Memory B cell (primary cell): ENCODE measurements around the gene DLG5.
"Not testable (repeated sequence)": the region's sequence is repeated elsewhere in the genome, so short reads cannot be mapped to it uniquely, and the experiment has no call there.

Experiments used
- ATAC-seq: fragments of 150-1000 bp; cut with Tn5 transposase; 2 replicates; pipeline ENCODE4 v1.10.0; 2021; ENCODE audit warnings: low read depth, mild to moderate bottlenecking, moderate library complexity
- DNase-seq, 2 donors: peaks; one replicate each; pipeline ENCODE4 v3.0.0; 2022; ENCODE audit warnings: low spot score in 2 of 2
- H3K27ac Mint-ChIP-seq: one replicate; pipeline ENCODE4 v1.8.0; 2022; ENCODE audit warnings: mild to moderate bottlenecking, moderate library complexity, mixed read lengths
- H3K27me3 Mint-ChIP-seq: one replicate; pipeline ENCODE4 v1.8.0; 2022; ENCODE audit warnings: mixed read lengths
- H3K36me3 Mint-ChIP-seq: one replicate; pipeline ENCODE4 v1.8.0; 2022; ENCODE audit warnings: mild to moderate bottlenecking, mixed read lengths
- H3K4me1 Mint-ChIP-seq: one replicate; pipeline ENCODE4 v1.8.0; 2022; ENCODE audit warnings: mixed read lengths
- H3K4me3 Mint-ChIP-seq: one replicate; pipeline ENCODE4 v1.8.0; 2022; ENCODE audit warnings: mild to moderate bottlenecking, moderate library complexity, mixed read lengths
- H3K9me3 Mint-ChIP-seq: one replicate; pipeline ENCODE4 v1.8.0; 2022; ENCODE audit warnings: mixed read lengths

Gene DLG5

DNA sequence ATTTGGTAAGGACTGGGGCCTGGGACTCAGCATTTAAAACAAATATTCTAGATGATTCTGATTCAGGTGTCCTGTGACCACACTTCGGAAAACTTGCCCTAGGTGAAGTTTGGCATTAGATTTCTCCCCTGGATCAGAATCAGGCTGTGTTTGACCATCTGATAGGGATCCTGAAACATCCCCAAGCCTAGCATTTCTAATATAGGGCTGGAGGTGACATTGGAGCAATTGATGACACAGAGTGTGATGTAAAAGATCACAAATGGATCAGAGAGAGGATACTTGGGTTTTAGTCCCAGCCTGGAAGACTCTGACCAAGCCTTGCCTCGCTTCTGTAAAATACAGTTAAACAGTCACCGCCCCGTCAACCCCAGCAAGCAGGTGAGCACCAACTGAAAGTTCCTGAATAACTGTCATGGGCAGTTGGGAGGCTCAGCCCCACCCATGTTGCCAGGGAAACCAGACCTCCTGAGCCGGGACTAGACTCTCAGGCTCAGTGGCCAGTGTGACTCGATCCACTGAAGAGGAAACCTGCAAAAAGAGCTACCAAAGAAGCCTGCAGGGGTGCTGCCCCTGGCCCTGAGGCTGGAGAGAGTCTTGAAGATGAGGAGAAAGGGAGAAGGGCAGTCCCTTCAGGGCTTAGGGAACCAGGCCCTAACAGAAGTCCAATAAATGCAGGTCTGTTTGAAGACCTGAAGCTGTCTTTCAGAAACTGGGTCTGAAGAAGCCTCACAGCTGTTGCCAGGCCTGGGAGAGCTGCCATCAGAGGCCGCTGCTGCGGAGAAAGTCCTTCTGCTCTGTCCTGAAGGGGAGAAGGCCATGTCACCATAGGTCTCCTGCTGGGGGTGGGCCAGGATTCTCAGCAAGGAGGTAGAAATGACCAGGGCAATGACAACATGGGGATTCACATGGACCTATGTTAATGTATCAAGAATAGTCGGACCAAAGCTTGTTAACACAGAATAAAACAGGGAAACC, 162.8 kb downstream of the DLG5 start:
- H3K27me3 Mint-ChIP-seq: peaks cover 4% of the 10 kb centered on the region
- no peak for ATAC-seq
- H3K4me1 Mint-ChIP-seq: no peaks in the 10 kb centered on the region
- DNase-seq: no peak
- H3K36me3 Mint-ChIP-seq: no peaks in the 10 kb centered on the region
- no peak overlapping the region for H3K27ac Mint-ChIP-seq
- H3K9me3 Mint-ChIP-seq: no peaks in the 10 kb centered on the region
- H3K4me3 Mint-ChIP-seq: no peak overlapping the region

GRCh38 chr10:77758406-77758805, 168.1 kb downstream of the DLG5 start:
- H3K9me3 Mint-ChIP-seq, H3K27me3 Mint-ChIP-seq, H3K4me3 Mint-ChIP-seq, DNase-seq, H3K36me3 Mint-ChIP-seq, H3K4me1 Mint-ChIP-seq, H3K27ac Mint-ChIP-seq, ATAC-seq: not testable (repeated sequence)

DNA sequence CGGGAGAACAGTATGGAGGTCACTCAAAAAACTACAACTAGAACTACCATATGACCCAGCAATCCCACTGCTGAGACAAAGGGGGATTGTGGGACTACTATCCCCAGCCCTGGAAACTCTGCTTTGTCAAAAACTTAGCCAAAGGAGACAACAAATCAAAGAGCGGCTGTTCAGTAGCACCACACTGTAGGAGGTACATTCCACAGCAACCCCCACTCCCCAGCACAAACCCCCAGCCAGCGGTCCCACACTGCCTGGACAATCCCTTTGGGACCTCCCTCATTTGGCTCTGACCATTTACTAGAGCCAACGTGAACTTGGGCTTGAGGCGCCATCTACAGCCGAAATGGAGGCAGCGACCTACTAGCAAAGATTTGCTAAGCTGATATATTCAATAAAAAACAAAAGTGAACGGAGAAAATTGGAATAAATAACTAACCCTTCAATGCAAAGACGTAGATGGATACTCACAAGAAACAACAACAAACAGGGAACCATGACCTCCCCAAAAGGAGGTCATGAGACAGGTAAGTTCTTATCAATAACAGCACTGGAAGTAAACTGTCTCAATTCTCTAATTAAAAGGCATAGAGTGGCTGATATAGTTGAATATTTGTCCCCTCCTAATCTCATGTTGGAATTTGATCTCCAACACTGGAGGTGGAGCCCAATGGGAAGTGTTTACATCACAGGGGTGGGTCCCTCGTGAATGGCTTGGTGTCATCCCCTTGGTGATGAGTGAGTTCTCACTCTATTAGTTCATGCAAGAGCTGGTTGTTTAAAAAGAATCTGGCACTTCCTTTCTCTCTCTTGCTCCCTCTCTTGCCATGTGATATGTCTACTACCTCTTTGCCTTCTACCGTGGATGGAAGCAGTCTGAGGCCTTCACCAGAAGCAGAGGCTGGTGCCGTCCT, 170.0 kb downstream of the DLG5 start:
- no peaks in the 10 kb centered on the region for H3K9me3 Mint-ChIP-seq
- H3K27me3 Mint-ChIP-seq: peaks cover 6% of the 10 kb centered on the region
- ATAC-seq (no peak), DNase-seq (no peak)
- no peaks in the 10 kb centered on the region for H3K36me3 Mint-ChIP-seq
- H3K27ac Mint-ChIP-seq: no peak overlapping the region
- H3K4me3 Mint-ChIP-seq: no peak overlapping the region
- no peaks in the 10 kb centered on the region for H3K4me1 Mint-ChIP-seq

- DNase-seq (no peak), ATAC-seq (no peak)
- no peaks in the 10 kb centered on the region for H3K4me1 Mint-ChIP-seq
- no peak overlapping the region for H3K4me3 Mint-ChIP-seq
- peaks cover 10% of the 10 kb centered on the region for H3K27me3 Mint-ChIP-seq
- H3K36me3 Mint-ChIP-seq: peaks cover 6% of the 10 kb centered on the region
- no peak overlapping the region for H3K27ac Mint-ChIP-seq
- H3K9me3 Mint-ChIP-seq: peaks cover 6% of the 10 kb centered on the region
These were observed 180.4 kb downstream of the DLG5 start for GRCh38 chr10:77746047-77746707.

DNA sequence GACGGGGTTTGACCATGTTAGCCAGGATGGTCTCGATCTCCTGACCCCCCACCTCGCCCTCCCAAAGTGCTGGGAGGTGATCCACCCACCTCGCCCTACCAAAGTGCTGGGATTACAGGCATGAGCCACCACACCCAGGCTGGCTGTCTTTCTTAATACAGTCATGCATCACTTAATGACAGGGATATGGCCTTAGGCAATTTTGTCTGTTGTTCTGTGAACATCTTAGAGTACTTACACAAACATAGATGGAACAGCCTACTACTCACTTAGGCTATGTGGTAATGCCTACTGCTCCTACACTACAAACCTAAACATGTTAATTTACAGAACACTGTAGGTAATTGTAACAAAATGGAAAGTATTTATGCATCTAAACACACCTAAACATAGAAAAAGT, 182.3 kb downstream of the DLG5 start:
- peaks cover 9% of the 10 kb centered on the region for H3K27me3 Mint-ChIP-seq
- H3K4me1 Mint-ChIP-seq: no peaks in the 10 kb centered on the region
- H3K9me3 Mint-ChIP-seq: peaks cover 9% of the 10 kb centered on the region
- ATAC-seq (no peak), DNase-seq (no peak)
- H3K36me3 Mint-ChIP-seq: peaks cover 2% of the 10 kb centered on the region
- H3K27ac Mint-ChIP-seq: no peak overlapping the region
- no peak overlapping the region for H3K4me3 Mint-ChIP-seq

GRCh38 chr10:77742172-77742571, 184.4 kb downstream of the DLG5 start:
- Mint-ChIP-seq H3K4me3 (no peak overlapping the region), H3K9me3 (peaks cover 15% of the 10 kb centered on the region), H3K36me3 (peaks cover 5% of the 10 kb centered on the region), H3K27ac (no peak overlapping the region), H3K27me3 (peaks cover 14% of the 10 kb centered on the region), H3K4me1 (no peaks in the 10 kb centered on the region)
- no peak for DNase-seq
- no peak for ATAC-seq

- no peak for DNase-seq
- no peak overlapping the region for H3K27ac Mint-ChIP-seq
- no peaks in the 10 kb centered on the region for H3K4me1 Mint-ChIP-seq
- ATAC-seq: no peak
- H3K36me3 Mint-ChIP-seq: peaks cover 6% of the 10 kb centered on the region
- H3K27me3 Mint-ChIP-seq: peaks cover 11% of the 10 kb centered on the region
- peaks cover 18% of the 10 kb centered on the region for H3K9me3 Mint-ChIP-seq
- no peak overlapping the region for H3K4me3 Mint-ChIP-seq
These were observed 184.8 kb downstream of the DLG5 start for GRCh38 chr10:77741746-77742145.
